H1 (cell line): ENCODE results near the gene POLR1D. TPM values are rescaled to one million over a fixed set of nuclear protein-coding genes. Genes with fewer than 3 reads are reported as not detected.

Experiments used
- KDM1A ChIP-seq: fragments of 200-600, 300-600 bp; sonication (generic); IDR thresholded peaks from 2 replicates; pipeline ENCODE4 v1.7.1; 2016; ENCODE audit warnings: mild to moderate bottlenecking, low read length, borderline replicate concordance
- RFX5 ChIP-seq: IDR thresholded peaks from 2 replicates; pipeline ENCODE4 v1.6.1; 2011; ENCODE audit warnings: low read depth, low read length, improper control_type of control experiment, borderline replicate concordance
- polyA plus RNA-seq, 7 experiments: library from polyadenylated mRNA; depleted of rRNA in 3 of 7; stranded (reverse) in 5 of 7; unstranded in 2 of 7; fragments of >200 nt in 5 of 7; fragments of 200-250 nt in 2 of 7; gene quantifications; 1 replicate in 5 of 7; 2 replicates in 1 of 7; 4 replicates in 1 of 7; pipeline versions ENCODE4 v1.2.1 to v1.2.3, GENCODE V29; 2011 to 2013; ENCODE audit warnings: missing spikeins in 2 of 7, mixed read lengths in 2 of 7
- total RNA-seq: library from RNA; stranded (reverse); fragmentation: NEBNext Ultra II Directional; extraction: Animal tissue kit (Norgen Biotek cat#: 25700); gene quantifications from 2 replicates; pipeline ENCODE4 v1.2.1, GENCODE V29; 2021
- TF ChIP-seq, protein P1 (sequence below): IDR thresholded peaks from 2 replicates; pipeline ENCODE4 v1.6.1; 2012; ENCODE audit warnings: inconsistent platforms

Gene POLR1D
- total and polyA plus RNA-seq, 2 of the 8 experiments (the other 6 are each of a cell fraction or from before 2014, with no cell fraction given), result 226 to 232 TPM

- TF ChIP-seq, protein P1, sequence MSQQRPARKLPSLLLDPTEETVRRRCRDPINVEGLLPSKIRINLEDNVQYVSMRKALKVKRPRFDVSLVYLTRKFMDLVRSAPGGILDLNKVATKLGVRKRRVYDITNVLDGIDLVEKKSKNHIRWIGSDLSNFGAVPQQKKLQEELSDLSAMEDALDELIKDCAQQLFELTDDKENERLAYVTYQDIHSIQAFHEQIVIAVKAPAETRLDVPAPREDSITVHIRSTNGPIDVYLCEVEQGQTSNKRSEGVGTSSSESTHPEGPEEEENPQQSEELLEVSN, result no peak
- TF ChIP-seq KDM1A, result no peak
- no peak for TF ChIP-seq RFX5
Observed at GRCh38 chr13:27601803-27602202, 19.9 kb upstream of the POLR1D start (continued).
